Inflammatory macrophage (primary cell): ENCODE data around the gene INAFM2.

Experiments
- DNase-seq, 2 donors: peaks; one replicate each; pipeline ENCODE4 v3.0.0-alpha.2; 2020 to 2022
- total RNA-seq, 18 experiments: gene quantifications; one replicate each; lab custom pipeline; 2026; ENCODE audit warnings: mixed read lengths in 6 of 18, inconsistent platforms in 2 of 18; lab: John Stamatoyannopoulos, UW

INAFM2 gene
- 11.4 to 102 (median 67.9) reads per million in 18 experiments for total RNA-seq

DNA sequence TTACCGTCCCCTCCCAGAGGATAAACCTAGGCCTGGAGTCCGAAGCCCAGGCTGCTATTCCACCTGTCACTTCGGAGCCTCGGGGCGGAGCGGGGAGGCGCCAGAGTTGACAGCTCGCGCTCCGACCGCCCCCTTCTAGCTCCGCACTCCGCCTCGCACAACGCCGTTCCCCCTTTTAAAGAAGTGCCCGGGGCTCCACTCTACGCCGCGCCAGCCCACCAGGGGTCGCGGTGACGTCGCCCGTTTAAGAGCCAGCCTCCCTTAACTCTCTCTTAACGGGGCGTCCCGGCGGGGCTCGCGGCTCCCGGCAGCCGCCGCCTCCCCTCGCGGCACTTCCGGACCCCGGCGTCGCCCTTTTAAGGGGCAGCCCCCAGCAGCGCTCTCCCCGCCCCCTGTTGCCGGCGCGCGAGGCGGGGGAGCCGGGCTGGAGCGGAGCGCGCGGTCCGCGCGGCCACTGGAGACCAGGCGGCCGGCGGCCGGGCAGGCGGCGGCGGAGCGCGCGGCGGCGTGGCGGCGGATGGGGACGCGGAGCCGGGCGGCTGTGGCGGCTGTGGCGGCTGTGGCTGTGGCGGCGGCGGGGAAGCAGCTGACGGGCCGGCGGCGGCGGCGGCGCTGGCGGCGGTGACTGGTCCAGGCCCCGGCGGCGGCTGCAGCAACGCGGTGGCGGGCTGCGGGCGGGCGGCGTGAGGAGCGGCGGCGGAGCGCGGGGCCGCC, at the start of gene INAFM2:
TSS of gene INAFM2 (plus strand) at position 454 of the 714 bp plus-strand sequence. CDS start 364 bp downstream, outside the sequence.
- peak; percentile 94 to 95 for DNase-seq

DNA sequence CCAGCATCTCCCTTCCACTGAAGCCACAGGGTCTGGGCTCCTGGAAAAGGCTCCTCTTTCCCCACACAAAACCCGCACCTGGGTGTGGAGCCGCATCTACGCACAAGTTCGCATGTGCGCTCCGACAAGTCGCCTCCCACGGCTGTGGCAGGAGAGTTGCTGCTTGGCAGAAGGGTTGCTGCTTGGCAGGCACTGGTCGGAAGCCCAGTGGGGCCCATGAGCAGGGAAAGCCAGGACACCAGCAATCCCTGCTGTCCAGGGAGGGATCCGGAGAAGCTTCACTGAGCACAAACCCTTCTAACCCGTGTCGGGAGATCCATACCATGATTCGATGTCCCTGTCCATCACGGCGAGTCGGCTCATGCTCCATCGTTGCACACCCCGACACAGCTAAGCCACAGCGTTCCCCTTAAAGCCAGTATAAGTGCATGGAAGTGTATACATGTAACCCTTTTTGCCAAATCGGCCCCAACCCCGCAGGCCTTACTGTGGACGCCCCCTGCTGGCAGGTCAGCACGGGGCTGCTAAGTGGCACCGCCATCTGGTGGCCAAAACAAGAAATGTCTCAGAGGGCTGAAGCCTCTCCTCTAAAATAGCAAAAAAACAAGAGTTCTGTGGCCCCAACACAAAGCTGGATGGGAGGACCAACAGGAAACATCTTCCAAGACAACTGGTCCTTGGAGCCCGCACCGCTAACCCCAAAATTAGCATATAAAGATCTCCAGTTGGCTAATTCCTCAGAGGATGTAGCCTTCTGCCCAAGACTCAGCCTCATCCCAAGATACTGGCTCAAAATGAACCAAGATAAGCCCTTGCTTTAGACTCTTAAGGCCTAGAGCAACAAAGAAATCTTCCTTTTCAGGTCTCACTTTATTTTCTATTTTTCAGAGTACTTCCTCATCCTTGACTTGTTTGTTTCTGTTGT, 48.9 kb upstream of the INAFM2 start:
- peak; percentile 88 to 89 for DNase-seq

DNA sequence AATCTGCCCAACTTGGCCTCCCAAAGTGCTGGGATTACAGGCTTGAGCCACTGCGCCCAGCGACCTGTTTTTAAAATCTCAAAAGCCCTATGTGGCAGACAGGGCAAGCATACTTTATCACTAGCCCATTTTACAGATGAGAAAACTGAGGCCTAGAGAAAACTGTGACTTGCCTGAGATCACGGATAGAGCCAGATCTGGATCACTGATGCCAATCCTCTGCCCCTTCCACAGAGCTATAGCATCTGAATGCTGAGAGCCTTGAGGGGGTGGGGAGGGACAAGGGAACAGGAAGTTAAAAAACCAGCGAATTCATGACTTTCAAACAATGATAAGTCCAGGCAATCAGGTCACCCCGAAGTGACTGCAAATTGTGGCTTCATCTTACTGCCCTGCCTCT, 48.0 kb upstream of the INAFM2 start:
- DNase-seq: peak in 1 of 2 donors; percentile 17

DNA sequence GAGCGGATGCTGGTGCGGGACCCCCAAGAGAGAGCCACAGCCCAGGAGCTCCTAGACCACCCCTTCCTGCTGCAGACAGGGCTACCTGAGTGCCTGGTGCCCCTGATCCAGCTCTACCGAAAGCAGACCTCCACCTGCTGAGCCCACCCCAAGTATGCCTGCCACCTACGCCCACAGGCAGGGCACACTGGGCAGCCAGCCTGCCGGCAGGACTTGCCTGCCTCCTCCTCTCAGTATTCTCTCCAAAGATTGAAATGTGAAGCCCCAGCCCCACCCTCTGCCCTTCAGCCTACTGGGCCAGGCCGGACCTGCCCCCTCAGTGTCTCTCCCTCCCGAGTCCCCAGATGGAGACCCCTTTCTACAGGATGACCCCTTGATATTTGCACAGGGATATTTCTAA, 47.5 kb upstream of the INAFM2 start:
- DNase-seq: no peak

DNA sequence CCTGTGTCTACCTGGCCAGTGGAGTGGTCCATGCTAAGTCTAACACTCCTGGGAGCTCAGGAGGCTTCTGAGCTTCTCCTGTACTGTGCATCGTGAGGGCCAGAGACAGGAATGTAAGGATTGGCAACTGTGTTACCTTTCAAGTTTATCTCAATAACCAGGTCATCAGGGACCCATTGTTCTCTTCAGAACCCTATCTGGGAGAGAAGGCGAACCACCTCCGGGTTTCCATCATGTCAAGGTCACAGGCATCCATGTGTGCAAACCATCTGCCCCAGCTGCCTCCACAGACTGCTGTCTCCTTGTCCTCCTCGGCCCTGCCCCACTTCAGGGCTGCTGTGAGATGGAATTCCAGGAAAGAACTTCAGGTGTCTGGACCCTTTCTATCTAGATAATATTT, 46.6 kb upstream of the INAFM2 start:
- no peak for DNase-seq

DNA sequence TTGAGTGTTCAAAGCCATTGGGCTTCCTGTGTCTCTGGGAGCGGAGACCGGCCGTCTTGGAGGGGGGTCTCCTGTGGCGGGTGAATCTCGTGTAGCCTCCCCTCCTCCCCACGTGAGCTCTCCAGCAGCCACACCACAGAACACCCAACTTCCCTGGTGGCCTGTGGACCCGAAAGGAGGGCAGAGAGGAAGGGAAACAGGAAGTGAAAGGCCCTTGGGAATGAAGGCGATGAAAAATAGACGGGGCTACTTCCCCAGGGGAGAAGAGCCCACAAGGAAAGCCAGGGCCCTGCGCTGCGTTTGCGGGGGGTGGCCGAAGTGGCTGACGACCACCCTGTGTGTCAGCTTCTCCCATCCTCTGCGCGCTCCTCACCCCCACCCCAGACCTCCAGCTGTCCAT, 46.0 kb upstream of the INAFM2 start:
- peak; percentile 50 to 53 for DNase-seq

DNA sequence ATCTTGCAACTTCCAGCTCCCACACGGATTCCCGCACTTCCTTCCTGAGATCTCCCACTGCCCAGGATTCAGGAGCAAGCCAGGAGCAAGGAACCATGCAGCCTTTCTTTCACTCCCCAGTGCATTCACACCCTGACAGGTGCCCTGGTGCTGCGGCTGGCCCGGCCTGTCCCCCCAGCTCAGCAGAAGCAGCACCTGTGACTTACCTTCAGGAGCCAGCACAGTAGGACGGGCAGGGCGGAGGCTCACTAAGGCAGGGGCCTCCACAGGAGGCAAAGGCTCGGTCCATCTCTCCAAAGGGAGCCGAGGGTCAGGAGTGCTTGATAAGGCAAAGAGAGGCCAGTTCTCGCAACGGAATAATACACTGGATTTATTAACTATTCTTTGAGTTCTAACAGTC, 45.5 kb upstream of the INAFM2 start:
- no peak for DNase-seq

DNA sequence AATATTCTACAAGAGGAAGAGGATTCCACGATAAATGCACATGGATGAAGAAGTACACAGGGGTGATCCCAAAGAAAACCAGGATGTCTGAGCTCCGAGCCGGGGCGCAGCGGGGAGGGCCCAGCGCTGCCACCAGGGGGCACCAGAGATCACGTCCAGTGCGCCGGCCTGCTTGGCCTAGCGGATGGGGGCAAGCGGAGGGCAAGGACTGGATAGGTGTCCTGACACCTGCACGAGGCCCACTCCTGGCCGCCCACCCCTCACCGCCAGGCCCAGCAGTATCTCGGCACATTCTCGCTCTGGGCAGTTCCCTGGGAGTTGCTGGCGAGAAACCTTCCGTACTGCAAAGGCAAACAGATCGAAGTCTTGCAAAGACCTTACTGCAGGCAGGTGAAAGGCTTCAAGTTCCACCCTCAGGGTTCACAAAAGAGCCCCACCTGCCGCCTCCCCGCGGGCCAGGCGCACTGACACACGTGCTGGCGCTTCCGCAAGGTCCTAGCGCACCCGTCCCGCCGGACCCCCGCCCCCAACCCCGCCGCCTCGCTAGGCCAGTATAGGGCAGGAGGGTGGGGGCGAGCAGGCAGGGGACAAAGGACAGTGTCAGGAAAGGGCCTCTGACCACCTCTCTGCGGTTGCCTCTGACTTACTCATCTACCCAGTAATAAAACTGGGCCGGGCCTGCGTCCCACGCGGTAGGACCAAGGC, 43.9 kb upstream of the INAFM2 start:
- peak; percentile 55 to 58 for DNase-seq

DNA sequence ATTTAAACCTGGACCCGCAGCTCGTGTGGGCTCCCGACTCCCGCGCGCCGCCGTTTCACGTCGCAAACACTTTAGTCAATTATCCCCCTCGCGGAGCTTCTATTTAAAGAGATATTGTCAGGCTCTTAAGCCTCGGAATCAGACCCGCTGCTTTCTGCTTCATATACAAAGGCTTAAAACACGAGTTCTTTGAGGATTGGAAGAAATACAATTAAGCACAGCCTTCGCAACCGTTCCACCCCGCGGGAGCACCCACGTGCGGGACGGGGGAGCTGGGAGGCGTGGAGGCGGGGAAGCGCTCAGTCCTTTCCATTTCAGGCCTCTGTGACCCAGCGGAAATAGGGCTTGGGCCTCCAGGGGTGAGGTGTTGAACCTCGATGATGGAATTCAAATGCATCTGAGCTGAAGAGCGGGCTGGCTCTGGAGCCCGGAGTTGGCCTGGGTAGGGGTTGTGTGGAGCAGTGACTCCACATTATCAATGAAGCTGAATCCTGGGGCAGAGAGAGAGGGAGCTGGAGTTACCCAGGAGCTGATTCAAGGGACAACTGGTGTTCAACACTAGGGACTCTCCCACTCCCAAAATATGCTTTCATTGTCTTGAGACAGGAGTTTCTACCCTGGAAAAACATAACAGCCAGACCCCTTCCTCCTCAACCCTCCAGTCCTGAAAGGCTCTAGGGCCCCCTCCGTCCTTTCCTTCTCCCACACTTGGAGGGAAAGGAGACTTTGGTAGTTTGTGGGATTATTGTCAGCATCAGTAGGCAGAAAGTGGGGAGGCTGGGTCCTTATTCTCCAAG, 43.0 kb upstream of the INAFM2 start:
- DNase-seq: no peak

DNA sequence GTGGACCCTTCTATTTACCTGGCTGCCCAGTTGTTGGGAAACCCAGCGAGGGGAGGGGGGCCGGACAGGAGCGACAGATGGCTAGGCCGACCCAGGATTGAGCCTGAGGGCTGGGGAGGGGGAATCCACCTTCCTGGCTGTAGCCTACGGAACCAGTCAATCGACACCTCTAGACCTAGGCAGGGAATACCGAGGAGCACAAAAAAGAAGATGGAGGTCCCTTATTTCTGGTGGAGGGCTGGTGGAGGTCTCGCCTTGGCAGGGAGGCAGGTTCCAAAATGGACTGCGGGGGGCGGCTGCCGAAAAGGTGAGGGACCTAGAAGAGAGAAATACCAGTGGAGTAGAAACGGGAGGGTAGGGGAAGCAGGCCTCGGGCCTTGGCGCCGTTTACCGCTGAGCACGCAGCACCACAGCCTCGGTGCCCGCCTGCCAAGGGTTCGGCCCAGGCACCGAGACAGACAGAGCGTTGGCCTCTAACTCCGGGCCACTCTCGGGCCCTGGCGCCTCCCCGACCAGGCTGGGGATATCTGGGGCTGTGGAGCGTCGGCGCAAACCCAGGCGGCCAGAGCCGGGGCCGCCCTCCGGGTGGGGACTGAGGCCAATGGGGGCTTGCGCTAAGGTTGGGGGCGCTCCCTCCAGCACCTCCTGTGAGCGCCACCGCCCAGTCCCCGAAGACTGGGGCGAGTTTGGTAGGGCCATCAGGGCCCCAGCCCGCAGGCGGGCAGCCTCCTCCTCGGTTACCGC, 42.3 kb upstream of the INAFM2 start:
- DNase-seq: no peak

DNA sequence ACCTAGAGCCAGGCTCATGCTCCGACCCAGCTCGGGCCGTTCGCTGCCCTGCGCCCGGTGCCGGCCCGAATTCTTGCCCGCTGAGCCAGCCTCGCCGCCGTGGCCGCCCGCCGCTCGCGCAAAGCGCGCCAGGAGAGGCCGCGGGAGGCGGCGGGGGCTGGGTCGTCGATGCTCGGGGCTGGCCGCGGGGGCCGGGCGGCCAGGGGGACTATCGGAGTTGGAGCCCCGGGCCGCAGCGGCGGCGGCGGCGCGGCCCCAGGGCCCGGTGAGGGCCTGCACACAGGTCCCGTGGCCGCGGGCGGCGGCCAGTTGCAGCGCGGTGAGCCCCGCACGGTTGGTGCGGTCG, 41.7 kb upstream of the INAFM2 start:
- DNase-seq: no peak

DNA sequence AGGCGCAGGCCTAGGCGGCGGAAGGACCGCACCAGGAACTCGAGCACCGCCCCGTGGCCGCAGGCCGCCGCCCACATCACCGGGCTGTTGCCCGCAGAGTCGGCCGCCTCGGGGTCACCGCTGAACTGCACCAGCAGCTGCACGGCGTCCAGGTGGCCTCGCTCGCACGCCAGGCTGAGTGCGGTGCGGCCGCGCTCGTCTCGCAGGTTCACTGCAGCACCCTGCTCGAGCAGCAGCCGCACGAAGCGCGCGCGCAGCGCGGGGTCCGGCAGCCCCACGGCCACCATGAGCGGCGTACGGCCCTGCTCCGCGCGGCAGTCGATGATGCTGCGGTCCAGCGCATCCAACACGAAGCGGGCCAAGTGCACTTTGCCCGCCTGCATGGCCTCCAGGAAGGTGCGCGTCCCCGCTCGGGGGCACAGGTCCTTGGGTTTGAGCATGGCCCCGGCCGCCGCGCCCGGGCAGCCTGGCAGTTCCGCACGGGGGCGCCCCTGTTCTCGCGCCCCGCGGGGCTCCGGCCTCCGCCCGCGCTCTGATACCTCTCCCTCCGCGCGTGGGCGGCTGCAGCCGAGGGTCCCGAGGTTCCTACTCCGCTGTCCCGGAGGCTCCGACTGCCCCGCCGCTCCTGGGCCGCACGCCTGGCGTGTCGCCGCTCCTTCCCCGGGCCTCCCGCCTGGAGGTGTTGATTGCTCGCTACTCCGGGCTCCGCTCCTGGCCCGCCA, 41.2 kb upstream of the INAFM2 start:
- peak; percentile 25 to 57 for DNase-seq

DNA sequence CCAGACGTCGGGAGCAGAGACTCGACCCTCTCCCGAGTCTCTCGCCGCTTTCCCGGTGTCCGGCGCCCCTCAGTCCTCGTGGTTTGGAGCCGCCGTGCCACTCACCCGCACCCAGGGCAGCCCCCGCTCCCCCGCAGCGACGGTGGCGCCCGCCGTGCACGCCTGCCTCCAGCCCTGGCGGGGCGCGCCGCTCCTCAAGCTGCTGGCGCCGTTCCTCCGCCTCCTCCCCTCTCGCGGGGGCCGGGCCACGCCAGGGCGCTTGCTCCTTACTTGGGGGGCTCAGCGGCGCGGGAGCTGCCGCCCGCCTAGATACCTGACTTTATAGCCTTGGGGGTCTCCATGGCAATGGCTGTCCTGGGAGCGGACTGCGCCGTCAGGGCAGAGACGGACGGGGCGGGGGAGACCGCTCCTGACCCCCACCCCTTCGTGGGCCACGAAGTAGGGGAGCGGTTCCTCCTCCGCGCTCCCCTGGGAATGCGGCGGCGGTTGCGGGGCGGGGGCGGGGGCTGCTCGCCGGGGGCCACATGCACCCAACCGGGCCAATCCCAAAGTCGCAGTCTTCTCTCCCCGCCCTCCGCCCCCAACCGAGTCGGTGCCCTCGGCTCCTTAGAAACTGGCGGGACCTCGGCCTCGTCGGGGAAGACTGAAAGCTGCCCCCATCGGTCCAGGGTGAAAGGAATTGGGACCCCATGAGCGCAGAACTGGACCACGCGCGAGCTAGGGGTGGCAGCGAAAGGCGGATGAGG, 40.5 kb upstream of the INAFM2 start, which contains the start of gene ANKRD63:
TSS of gene ANKRD63 (minus strand) at position 196 of the 746 bp plus-strand sequence. CDS start 478 bp downstream, outside the sequence.
- DNase-seq: peak in 1 of 2 donors; percentile 43

DNA sequence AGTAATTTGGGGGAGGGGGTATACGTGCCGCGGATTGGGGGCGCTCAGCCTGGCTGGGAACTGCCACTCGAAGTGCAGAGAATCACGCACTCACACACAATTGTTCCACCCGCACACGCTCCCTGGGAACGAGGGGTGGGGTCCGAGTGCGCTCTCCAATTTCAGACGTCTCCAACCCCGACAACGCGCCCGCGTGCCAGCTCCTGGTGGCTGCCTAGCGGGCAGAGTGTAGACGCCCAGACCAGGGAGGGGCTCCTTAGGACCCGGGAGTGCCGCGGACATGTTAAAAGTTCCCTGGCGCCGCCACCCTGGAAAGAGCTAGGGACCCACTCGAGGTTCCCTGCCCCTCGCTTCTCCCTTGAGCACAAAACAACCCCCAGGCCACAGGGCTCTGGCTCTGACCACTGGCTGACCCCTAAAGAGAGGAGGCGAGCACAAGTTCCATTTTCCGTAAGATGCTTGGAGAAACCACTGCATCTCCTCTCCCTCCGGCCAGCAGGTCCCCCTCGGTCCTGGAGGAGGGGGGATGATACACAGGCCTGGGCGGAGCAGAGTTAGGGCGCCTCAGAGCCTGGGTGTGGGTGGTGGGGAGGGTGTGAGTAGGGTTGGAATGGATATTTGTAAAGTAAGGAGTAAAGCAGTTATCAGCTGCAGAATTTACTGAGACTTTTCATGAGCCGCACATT, 39.7 kb upstream of the INAFM2 start:
- DNase-seq: no peak

DNA sequence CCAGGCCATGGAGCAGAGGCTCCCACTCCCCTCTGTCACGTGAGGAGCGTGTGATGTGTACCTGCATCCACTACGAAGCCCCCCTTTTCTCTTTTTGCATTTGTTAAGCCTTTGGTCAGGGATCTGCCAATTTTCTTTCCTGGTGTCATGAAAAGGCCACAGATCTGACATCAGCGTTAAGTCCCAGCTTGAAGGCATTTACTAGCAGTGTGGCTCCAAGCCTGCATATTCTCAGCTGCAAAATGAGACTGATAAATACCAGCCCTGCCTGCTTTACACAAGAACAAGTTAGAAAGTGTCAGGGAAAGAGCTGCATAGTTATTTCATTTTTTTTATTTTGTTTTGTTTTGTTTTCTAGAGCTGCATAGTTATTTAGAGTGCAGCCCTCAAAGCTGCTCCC, 38.3 kb upstream of the INAFM2 start:
- DNase-seq: no peak

DNA sequence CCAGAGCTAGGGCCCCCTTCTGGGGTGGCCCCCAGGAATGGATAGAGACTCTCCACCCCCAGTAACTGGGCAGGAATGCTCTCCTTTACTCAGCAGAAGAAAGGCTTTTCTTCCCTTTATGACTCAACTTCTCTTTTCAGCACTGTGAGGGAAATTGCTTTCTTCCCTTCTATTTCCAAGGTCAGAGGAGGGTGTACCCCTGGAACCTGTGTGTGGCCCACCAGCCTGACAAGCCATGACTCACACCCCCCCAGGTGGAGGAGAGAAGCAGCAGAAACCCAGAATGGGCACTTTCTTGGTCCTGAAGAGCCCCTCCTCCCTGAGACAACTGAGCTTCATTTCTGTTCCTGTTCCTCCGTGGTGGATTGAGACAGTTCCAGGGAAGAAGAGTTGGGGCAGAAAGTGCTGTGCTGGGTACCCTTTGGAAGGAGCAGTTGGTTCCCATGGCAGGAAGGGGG, 37.9 kb upstream of the INAFM2 start:
- peak; percentile 29 to 37 for DNase-seq

DNA sequence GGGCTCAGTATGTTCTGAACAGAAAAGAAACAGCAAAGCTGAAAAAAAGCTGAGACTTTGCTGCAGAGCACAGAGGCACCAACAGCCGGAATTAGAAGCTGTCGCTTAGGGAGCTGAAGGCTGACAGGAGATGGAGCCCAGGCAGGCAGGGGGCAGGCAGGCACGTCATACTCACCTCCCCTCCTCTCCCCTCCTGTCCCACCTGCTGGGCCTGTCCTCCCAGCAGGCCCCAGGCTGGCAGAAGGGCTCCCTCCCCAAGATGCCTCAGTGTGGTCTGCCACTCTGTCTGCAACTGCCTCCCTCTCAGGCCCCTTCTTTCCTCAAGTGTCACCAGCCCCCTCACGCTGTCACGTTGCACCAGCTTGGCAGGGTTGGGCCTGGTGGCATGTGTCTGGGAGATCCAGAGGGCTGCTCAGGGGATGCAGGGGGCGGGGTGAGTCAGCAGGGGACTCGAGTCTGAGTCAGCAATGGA, 37.4 kb upstream of the INAFM2 start:
- peak; percentile 69 to 84 for DNase-seq

DNA sequence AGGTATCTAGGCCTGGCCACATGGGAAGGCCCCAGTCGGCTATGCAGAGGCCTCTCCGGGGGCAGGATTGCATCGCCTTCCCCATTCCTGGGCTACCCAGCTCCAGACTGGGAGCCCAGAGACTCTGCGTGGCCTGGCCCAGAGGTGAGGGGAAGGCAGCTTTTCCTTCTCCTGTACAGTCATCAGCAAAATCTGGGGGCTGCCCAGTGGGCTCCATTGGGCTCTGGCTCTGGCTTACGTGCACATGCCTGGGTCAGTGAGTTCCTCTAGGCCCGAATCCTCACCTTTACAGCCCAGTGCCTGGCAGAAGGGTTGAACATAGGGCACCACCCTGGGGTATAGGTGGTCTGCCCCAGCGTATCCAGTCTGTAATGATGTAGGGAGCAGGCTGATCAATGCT, 36.7 kb upstream of the INAFM2 start:
- DNase-seq: peak in 1 of 2 donors; percentile 41

DNA sequence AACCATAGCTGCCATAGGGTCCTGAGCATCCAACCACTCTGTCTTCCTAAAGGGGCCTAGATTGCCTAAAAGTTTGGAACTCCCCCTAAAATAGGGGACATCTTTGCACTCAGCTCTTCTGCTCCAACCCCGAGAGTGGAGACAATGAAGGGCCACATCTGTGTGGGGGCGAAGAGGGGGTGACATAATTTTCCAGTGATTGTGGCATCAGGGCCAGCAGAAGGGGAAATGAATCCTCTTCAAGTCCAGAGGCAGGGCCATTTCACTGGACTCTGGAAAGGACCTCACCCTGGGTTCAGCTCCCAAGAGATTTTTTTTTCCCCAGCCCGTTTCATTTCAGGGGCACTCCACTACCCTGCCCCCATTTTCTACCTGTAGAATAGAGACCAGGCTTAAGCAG, 36.0 kb upstream of the INAFM2 start:
- DNase-seq: peak; percentile 63 to 72
